CD1c-positive myeloid dendritic cell (primary cell): Measurements from ENCODE around the gene ICAM3.
A peak's percentile ranks its signal among the peaks of the same experiment; 100 is the strongest.
"Not testable (repeated sequence)": the region's sequence is repeated elsewhere in the genome, so short reads cannot be mapped to it uniquely, and the experiment has no call there.

Source experiments
- DNase-seq: peaks from one replicate; pipeline ENCODE4 v3.0.0-alpha.2; 2016; ENCODE audit errors: extremely low spot score

Gene ICAM3

GRCh38 chr19:10352764-10353671 is 13.6 kb upstream of the ICAM3 start:
- DNase-seq, result no peak

- DNase-seq, result peak; percentile 93
These were observed 7.1 kb upstream of the ICAM3 start for GRCh38 chr19:10346509-10346908.

GRCh38 chr19:10344780-10345179 is 5.4 kb upstream of the ICAM3 start:
- DNase-seq, result no peak

- DNase-seq, result no peak
These were observed 4.1 kb upstream of the ICAM3 start for GRCh38 chr19:10343495-10343894.

- no peak for DNase-seq
These were observed 553 bp upstream of the ICAM3 start for GRCh38 chr19:10339977-10340376.

GRCh38 chr19:10338940-10339339 is 484 bp downstream of the ICAM3 start:
- no peak for DNase-seq

- DNase-seq, result not testable (repeated sequence)
These were observed 2.7 kb downstream of the ICAM3 start for GRCh38 chr19:10336725-10337124.

GRCh38 chr19:10335352-10335985 is 4.0 kb downstream of the ICAM3 start:
- DNase-seq, result no peak

- peak; percentile 58 for DNase-seq
These were observed 4.7 kb downstream of the ICAM3 start for GRCh38 chr19:10334588-10335351.

GRCh38 chr19:10333758-10334587 is 5.5 kb downstream of the ICAM3 start:
- no peak for DNase-seq

- peak; percentile 99 for DNase-seq
These were observed 6.3 kb downstream of the ICAM3 start, which contains the start of gene RAVER1 for GRCh38 chr19:10332965-10333757. TSS of gene RAVER1 (minus strand) at chr19:10333529. CDS start at chr19:10333507, 22 bp downstream.

GRCh38 chr19:10332158-10332964 is 7.1 kb downstream of the ICAM3 start:
- DNase-seq, result no peak

GRCh38 chr19:10329555-10329954 is 9.9 kb downstream of the ICAM3 start:
- DNase-seq, result no peak

GRCh38 chr19:10328558-10329429 is 10.6 kb downstream of the ICAM3 start:
- DNase-seq, result no peak

GRCh38 chr19:10327793-10328192 is 11.6 kb downstream of the ICAM3 start:
- no peak for DNase-seq

GRCh38 chr19:10325732-10326131 is 13.7 kb downstream of the ICAM3 start:
- DNase-seq, result no peak

- DNase-seq, result no peak
These were observed 17.3 kb downstream of the ICAM3 start for GRCh38 chr19:10321874-10322835.

GRCh38 chr19:10321417-10321797 is 18.0 kb downstream of the ICAM3 start:
- no peak for DNase-seq
